ENCODE results near the gene INSYN1.

DNA sequence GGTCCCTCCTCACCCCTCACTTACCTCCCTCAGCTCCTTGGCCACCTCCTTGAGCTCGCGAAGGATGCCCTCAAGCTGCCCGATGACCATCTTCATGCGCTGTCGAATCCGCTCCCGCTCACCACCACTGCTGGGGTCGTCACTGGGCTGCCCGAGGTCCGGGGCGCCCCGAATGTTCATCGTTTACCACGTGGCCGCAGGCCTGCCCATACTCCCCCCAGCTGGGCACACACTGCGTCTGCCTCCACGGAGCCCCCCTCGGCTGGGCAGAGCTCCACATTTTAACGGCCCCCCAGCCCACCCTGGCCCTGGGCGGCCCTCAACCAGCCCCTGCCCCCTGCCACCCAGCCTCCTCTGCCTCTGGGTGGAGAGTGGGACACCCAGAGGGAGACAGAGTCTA lies 2.2 kb downstream of the INSYN1 start:
- TF ChIP-seq, protein P1, sequence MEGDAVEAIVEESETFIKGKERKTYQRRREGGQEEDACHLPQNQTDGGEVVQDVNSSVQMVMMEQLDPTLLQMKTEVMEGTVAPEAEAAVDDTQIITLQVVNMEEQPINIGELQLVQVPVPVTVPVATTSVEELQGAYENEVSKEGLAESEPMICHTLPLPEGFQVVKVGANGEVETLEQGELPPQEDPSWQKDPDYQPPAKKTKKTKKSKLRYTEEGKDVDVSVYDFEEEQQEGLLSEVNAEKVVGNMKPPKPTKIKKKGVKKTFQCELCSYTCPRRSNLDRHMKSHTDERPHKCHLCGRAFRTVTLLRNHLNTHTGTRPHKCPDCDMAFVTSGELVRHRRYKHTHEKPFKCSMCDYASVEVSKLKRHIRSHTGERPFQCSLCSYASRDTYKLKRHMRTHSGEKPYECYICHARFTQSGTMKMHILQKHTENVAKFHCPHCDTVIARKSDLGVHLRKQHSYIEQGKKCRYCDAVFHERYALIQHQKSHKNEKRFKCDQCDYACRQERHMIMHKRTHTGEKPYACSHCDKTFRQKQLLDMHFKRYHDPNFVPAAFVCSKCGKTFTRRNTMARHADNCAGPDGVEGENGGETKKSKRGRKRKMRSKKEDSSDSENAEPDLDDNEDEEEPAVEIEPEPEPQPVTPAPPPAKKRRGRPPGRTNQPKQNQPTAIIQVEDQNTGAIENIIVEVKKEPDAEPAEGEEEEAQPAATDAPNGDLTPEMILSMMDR (IDR thresholded peaks at IDR 0.05), result no peak
- TF ChIP-seq POLR2A (IDR thresholded peaks at IDR 0.05), result no peak
- no peak for TF ChIP-seq POLR2AphosphoS5 (IDR thresholded peaks at IDR 0.05)
- no peak for TF ChIP-seq EP300 (IDR thresholded peaks at IDR 0.05; ENCODE audit: low read depth)
